Mesendoderm (in vitro differentiated cells): Measurements from ENCODE around the gene KCNMB2.

Experiments
- DNase-seq: peaks from one replicate; pipeline ENCODE4 v3.0.0; 2013
- H2AK5ac ChIP-seq: 2 replicates; pipeline ENCODE4 v1.6.1; 2013; ENCODE audit warnings: low read length, inconsistent platforms
- H2BK120ac ChIP-seq: 2 replicates; pipeline ENCODE4 v1.6.1; 2013; ENCODE audit warnings: low read depth, mild to moderate bottlenecking, low read length, moderate library complexity, mixed read lengths
- H2BK15ac ChIP-seq: replicated peaks from 2 replicates; pipeline ENCODE4 v1.6.1; 2013; ENCODE audit warnings: low read depth, mild to moderate bottlenecking, moderate library complexity
- H2BK5ac ChIP-seq: 2 replicates; pipeline ENCODE4 v1.6.1; 2013; ENCODE audit warnings: low read length, inconsistent platforms
- H3K18ac ChIP-seq: 2 replicates; pipeline ENCODE4 v1.6.1; 2013; ENCODE audit warnings: mild to moderate bottlenecking, low read length, mixed read lengths
- H3K23ac ChIP-seq: one replicate; pipeline ENCODE4 v1.6.1; 2013; ENCODE audit warnings: low read length
- H3K27ac ChIP-seq: 2 replicates; pipeline ENCODE4 v1.5.1; 2013; ENCODE audit warnings: low read depth, mild to moderate bottlenecking, inconsistent platforms, low read length, moderate library complexity
- H3K27me3 ChIP-seq: 2 replicates; pipeline ENCODE4 v1.6.1; 2013; ENCODE audit warnings: low read length, control low read depth, mild to moderate bottlenecking, inconsistent platforms; ENCODE audit not compliant: insufficient read depth, poor library complexity
- H3K36me3 ChIP-seq: 2 replicates; pipeline ENCODE4 v1.6.1; 2013; ENCODE audit warnings: low read length, inconsistent platforms; ENCODE audit not compliant: control insufficient read depth, insufficient read depth
- H3K4ac ChIP-seq: one replicate; pipeline ENCODE4 v1.6.1; 2013; ENCODE audit warnings: low read depth, mild to moderate bottlenecking, low read length, moderate library complexity
- H3K4me1 ChIP-seq: 2 replicates; pipeline ENCODE4 v1.6.1; 2013; ENCODE audit warnings: low read depth, low read length, inconsistent platforms; ENCODE audit not compliant: control insufficient read depth
- H3K4me2 ChIP-seq: 2 replicates; pipeline ENCODE4 v1.6.1; 2013; ENCODE audit warnings: low read length
- H3K4me3 ChIP-seq: 2 replicates; pipeline ENCODE4 v1.5.1; 2013; ENCODE audit warnings: mild to moderate bottlenecking, low read length
- H3K56ac ChIP-seq: one replicate; pipeline ENCODE4 v1.6.1; 2013; ENCODE audit warnings: low read length
- H3K79me1 ChIP-seq: 2 replicates; pipeline ENCODE4 v1.6.1; 2013; ENCODE audit warnings: low read length, inconsistent platforms
- H3K79me2 ChIP-seq: 2 replicates; pipeline ENCODE4 v1.6.1; 2013; ENCODE audit warnings: mild to moderate bottlenecking, low read length; ENCODE audit not compliant: control insufficient read depth, insufficient read depth
- H3K9ac ChIP-seq: 2 replicates; pipeline ENCODE4 v1.6.1; 2013; ENCODE audit warnings: low read length, inconsistent platforms
- H4K5ac ChIP-seq: one replicate; pipeline ENCODE4 v1.6.1; 2013; ENCODE audit warnings: low read length
- H4K8ac ChIP-seq: one replicate; pipeline ENCODE4 v1.6.1; 2013; ENCODE audit warnings: low read depth, mild to moderate bottlenecking, control low read depth, low read length, moderate library complexity
- WGBS: extraction: QIAGEN DNeasy Blood & Tissue Kit; methylation state at CpG from one replicate; pipeline ENCODE4 v1.1.7; 2013; ENCODE audit warnings: low lambda C conversion rate, missing lambda C conversion rate; ENCODE audit not compliant: insufficient coverage; ENCODE audit errors: extremely low coverage; 5-methylcytosine and 5-hydroxymethylcytosine counted together

The KCNMB2 gene

GRCh38 chr3:178875157-178875556, 338.9 kb downstream of the KCNMB2 start:
- no peaks in the 10 kb centered on the region for H3K79me2 ChIP-seq
- no peak overlapping the region for H2AK5ac ChIP-seq
- H3K9ac ChIP-seq: no peak overlapping the region
- H3K4me3 ChIP-seq: no peak overlapping the region
- H3K4me1 ChIP-seq: peaks cover 2% of the 10 kb centered on the region
- no peak overlapping the region for H3K18ac ChIP-seq
- H3K4ac ChIP-seq: no peak overlapping the region
- no peak overlapping the region for H3K23ac ChIP-seq
- H3K36me3 ChIP-seq: no peaks in the 10 kb centered on the region
- H3K27ac ChIP-seq: no peak overlapping the region
- H2BK15ac ChIP-seq: no peak overlapping the region
- no peaks in the 10 kb centered on the region for H3K79me1 ChIP-seq
- no CpG with 5 or more reads among the region's 1 CpG for WGBS
- no peak overlapping the region for H3K4me2 ChIP-seq
- no peaks in the 10 kb centered on the region for H3K27me3 ChIP-seq
- no peak overlapping the region for H3K56ac ChIP-seq
- no peak overlapping the region for H2BK5ac ChIP-seq
- no peak overlapping the region for H4K5ac ChIP-seq
- DNase-seq: no peak
- no peak overlapping the region for H2BK120ac ChIP-seq
- no peak overlapping the region for H4K8ac ChIP-seq

GRCh38 chr3:178875836-178876235, 339.6 kb downstream of the KCNMB2 start:
- Histone ChIP-seq H3K9ac (no peak overlapping the region), H4K5ac (no peak overlapping the region), H3K18ac (no peak overlapping the region), H2AK5ac (no peak overlapping the region), H3K4me2 (no peak overlapping the region), H3K23ac (no peak overlapping the region), H3K36me3 (no peaks in the 10 kb centered on the region), H4K8ac (no peak overlapping the region), H3K27ac (no peak overlapping the region), H3K79me2 (no peaks in the 10 kb centered on the region), H3K4me1 (peaks cover 2% of the 10 kb centered on the region), H2BK5ac (no peak overlapping the region), H2BK15ac (no peak overlapping the region), H2BK120ac (no peak overlapping the region), H3K4ac (no peak overlapping the region), H3K27me3 (no peaks in the 10 kb centered on the region), H3K4me3 (no peak overlapping the region), H3K79me1 (no peaks in the 10 kb centered on the region), H3K56ac (no peak overlapping the region)
- no peak for DNase-seq
- WGBS: no CpG with 5 or more reads among the region's 5 CpGs

- DNase-seq: peak; percentile 63
- no peak overlapping the region for H3K27ac ChIP-seq
- H2BK15ac ChIP-seq: no peak overlapping the region
- H3K79me2 ChIP-seq: no peaks in the 10 kb centered on the region
- no peaks in the 10 kb centered on the region for H3K79me1 ChIP-seq
- no CpG with 5 or more reads among the region's 1 CpG for WGBS
- H3K56ac ChIP-seq: no peak overlapping the region
- H4K8ac ChIP-seq: no peak overlapping the region
- no peak overlapping the region for H3K9ac ChIP-seq
- no peak overlapping the region for H3K23ac ChIP-seq
- no peak overlapping the region for H2AK5ac ChIP-seq
- no peak overlapping the region for H4K5ac ChIP-seq
- no peaks in the 10 kb centered on the region for H3K27me3 ChIP-seq
- peaks cover 2% of the 10 kb centered on the region for H3K4me1 ChIP-seq
- H3K4ac ChIP-seq: no peak overlapping the region
- H2BK120ac ChIP-seq: no peak overlapping the region
- H2BK5ac ChIP-seq: no peak overlapping the region
- no peak overlapping the region for H3K4me2 ChIP-seq
- H3K36me3 ChIP-seq: no peaks in the 10 kb centered on the region
- no peak overlapping the region for H3K4me3 ChIP-seq
- H3K18ac ChIP-seq: no peak overlapping the region
Measured at GRCh38 chr3:178880274-178880673, 344.0 kb downstream of the KCNMB2 start.
